Activated CD8-positive, alpha-beta T cell treated with anti-CD3 and anti-CD28 coated beads for 36 hours (primary cell): ENCODE measurements around the gene PVALEF. TPM values are rescaled to one million over a fixed set of nuclear protein-coding genes. Genes with fewer than 3 reads are reported as not detected.

Source experiments
- ATAC-seq: fragments of 200-7000 bp; cut with Tn5 transposase; one replicate; pipeline ENCODE4 v1.10.0; 2021; ENCODE audit warnings: mild to moderate bottlenecking, moderate library complexity
- CTCF ChIA-PET: fragments of 350-600 bp; sonication (Branson Sonifier 250); formaldehyde crosslinking; loops from one replicate; lab custom pipeline; 2021; ENCODE audit warnings: antibody characterized with exemption; lab: Charles Lee
- POLR2A ChIA-PET: fragments of 350-600 bp; sonication (Branson Sonifier 250); formaldehyde crosslinking; loops from one replicate; lab custom pipeline; 2021; ENCODE audit warnings: antibody characterized with exemption; lab: Charles Lee
- DNase-seq: peaks from one replicate; pipeline ENCODE4 v3.0.0-alpha.2; 2020
- H3K27ac Mint-ChIP-seq: one replicate; pipeline ENCODE4 v1.8.0; 2021; ENCODE audit warnings: mild to moderate bottlenecking, mixed read lengths
- H3K27me3 Mint-ChIP-seq: one replicate; pipeline ENCODE4 v1.8.0; 2021; ENCODE audit warnings: mixed read lengths
- H3K36me3 Mint-ChIP-seq: one replicate; pipeline ENCODE4 v1.8.0; 2021; ENCODE audit warnings: low read depth, mixed read lengths
- H3K4me1 Mint-ChIP-seq: one replicate; pipeline ENCODE4 v1.8.0; 2021; ENCODE audit warnings: low read depth, mixed read lengths
- H3K4me3 Mint-ChIP-seq: one replicate; pipeline ENCODE4 v1.8.0; 2021; ENCODE audit warnings: mild to moderate bottlenecking, moderate library complexity, mixed read lengths
- H3K9me3 Mint-ChIP-seq: one replicate; pipeline ENCODE4 v1.8.0; 2021; ENCODE audit warnings: mixed read lengths
- CTCF ChIP-seq: fragments of 200-600 bp; IDR thresholded peaks from one replicate; pipeline ENCODE4 v1.8.0; 2022; ENCODE audit warnings: antibody characterized with exemption, mild to moderate bottlenecking
- intact Hi-C: fragments of 100-400 bp; cut with micrococcal nuclease; formaldehyde crosslinking; loops from one replicate; pipeline ENCODE4 v1.10.0; 2022
- total RNA-seq, 2 experiments: library from RNA; stranded (reverse); gene quantifications; one replicate each; pipeline ENCODE4 v1.2.3, GENCODE V29; 2021

The PVALEF gene
- total RNA-seq, 2 experiments from 2014 or later: not detected

GRCh38 chr17:81190591-81190990 is 25.3 kb downstream of the PVALEF start:
- Mint-ChIP-seq H3K27me3 (no peaks in the 10 kb centered on the region), H3K27ac (no peak overlapping the region), H3K9me3 (no peaks in the 10 kb centered on the region), H3K4me3 (no peak overlapping the region), H3K4me1 (no peaks in the 10 kb centered on the region), H3K36me3 (no peaks in the 10 kb centered on the region)
- no peak for TF ChIP-seq CTCF
- DNase-seq (no peak), ATAC-seq (no peak)
- ChIA-PET POLR2A (interaction anchor here (1.3 kb wide), 1 partner anchor 10 kb away, joined by 4 read pairs; no protein-coding TSS in a partner anchor), CTCF (no interaction called here)
- intact Hi-C loops: no loop called here

- TF ChIP-seq CTCF: no peak
- H3K27me3 Mint-ChIP-seq: no peaks in the 10 kb centered on the region
- intact Hi-C loops: no loop called here
- DNase-seq (no peak), ATAC-seq (no peak)
- H3K4me3 Mint-ChIP-seq: no peak overlapping the region
- H3K4me1 Mint-ChIP-seq: no peaks in the 10 kb centered on the region
- ChIA-PET CTCF (no interaction called here), POLR2A (interaction anchor here (1.3 kb wide), 1 partner anchor 10 kb away, joined by 4 read pairs; no protein-coding TSS in a partner anchor)
- no peak overlapping the region for H3K27ac Mint-ChIP-seq
- no peaks in the 10 kb centered on the region for H3K36me3 Mint-ChIP-seq
- H3K9me3 Mint-ChIP-seq: no peaks in the 10 kb centered on the region
These were observed 25.8 kb downstream of the PVALEF start for GRCh38 chr17:81191116-81191515.

- ChIA-PET CTCF (no interaction called here), POLR2A (no interaction called here)
- Mint-ChIP-seq H3K36me3 (no peaks in the 10 kb centered on the region), H3K4me1 (no peaks in the 10 kb centered on the region), H3K4me3 (no peak overlapping the region), H3K27ac (no peak overlapping the region), H3K9me3 (no peaks in the 10 kb centered on the region), H3K27me3 (no peaks in the 10 kb centered on the region)
- no peak for TF ChIP-seq CTCF
- ATAC-seq (no peak), DNase-seq (no peak)
- intact Hi-C loops: no loop called here
These were observed 26.3 kb downstream of the PVALEF start for GRCh38 chr17:81191646-81192045.

GRCh38 chr17:81192386-81193050 is 27.2 kb downstream of the PVALEF start:
- CTCF ChIA-PET: no interaction called here
- Mint-ChIP-seq H3K36me3 (no peaks in the 10 kb centered on the region), H3K4me1 (no peaks in the 10 kb centered on the region), H3K27ac (no peak overlapping the region), H3K4me3 (no peak overlapping the region), H3K9me3 (no peaks in the 10 kb centered on the region), H3K27me3 (no peaks in the 10 kb centered on the region)
- DNase-seq: no peak
- intact Hi-C loops: no loop called here
- no peak for ATAC-seq
- TF ChIP-seq CTCF: no peak
- POLR2A ChIA-PET: no interaction called here

- CTCF ChIA-PET: no interaction called here
- POLR2A ChIA-PET: no interaction called here
- no peak overlapping the region for H3K4me3 Mint-ChIP-seq
- H3K27ac Mint-ChIP-seq: no peak overlapping the region
- DNase-seq (no peak), ATAC-seq (no peak)
- H3K4me1 Mint-ChIP-seq: no peaks in the 10 kb centered on the region
- H3K36me3 Mint-ChIP-seq: no peaks in the 10 kb centered on the region
- no peaks in the 10 kb centered on the region for H3K27me3 Mint-ChIP-seq
- no peak for TF ChIP-seq CTCF
- no peaks in the 10 kb centered on the region for H3K9me3 Mint-ChIP-seq
- intact Hi-C loops: no loop called here
These were observed 27.7 kb downstream of the PVALEF start for GRCh38 chr17:81193051-81193410.
